GM21786 (cell line): ENCODE results near the gene RAPSN.
A peak's percentile ranks its signal among the peaks of the same experiment; 100 is the strongest.

Experiments used
- ATAC-seq: cut with Tn5 transposase; IDR thresholded peaks from one replicate; pipeline ENCODE4 v1.9.1; 2021; ENCODE audit not compliant: unreplicated experiment

The RAPSN gene

DNA sequence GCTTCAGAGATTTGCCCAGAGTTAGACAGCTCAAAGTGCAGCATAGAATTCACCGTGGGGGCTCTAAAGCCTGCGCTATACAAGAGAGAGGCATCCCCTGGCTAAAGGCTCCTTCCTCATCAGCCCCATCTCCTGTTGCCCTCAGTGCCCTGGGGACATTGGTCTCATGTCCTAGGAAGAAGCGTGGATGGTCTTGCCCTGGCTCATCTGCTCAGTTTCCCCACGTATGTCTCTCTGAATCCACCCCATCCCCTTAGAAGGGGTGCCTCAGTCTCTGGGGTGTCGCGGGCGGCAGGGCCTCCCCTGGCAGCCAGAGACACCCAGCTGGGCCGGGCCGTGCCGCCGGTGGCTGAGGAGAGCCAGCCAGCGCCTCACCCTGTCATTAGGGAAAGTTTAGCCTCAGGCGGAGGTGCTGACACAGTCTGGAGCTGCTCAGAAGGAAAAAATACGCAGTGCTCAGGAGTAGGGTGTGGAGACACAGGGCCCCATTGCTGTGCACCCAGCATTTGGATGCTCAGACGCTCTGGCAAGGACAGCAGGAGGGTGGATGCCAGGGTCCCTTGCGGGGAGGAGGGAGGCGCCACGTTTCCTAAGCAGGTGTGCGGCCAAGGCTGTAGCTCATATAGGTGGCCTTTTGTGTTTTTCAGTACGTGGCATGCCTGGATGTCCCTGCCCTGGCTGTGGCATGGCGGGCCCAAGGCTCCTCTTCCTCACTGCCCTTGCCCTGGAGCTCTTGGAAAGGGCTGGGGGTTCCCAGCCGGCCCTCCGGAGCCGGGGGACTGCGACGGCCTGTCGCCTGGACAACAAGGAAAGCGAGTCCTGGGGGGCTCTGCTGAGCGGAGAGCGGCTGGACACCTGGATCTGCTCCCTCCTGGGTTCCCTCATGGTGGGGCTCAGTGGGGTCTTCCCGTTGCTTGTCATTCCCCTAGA, 39.2 kb downstream of the RAPSN start:
- ATAC-seq = no peak

DNA sequence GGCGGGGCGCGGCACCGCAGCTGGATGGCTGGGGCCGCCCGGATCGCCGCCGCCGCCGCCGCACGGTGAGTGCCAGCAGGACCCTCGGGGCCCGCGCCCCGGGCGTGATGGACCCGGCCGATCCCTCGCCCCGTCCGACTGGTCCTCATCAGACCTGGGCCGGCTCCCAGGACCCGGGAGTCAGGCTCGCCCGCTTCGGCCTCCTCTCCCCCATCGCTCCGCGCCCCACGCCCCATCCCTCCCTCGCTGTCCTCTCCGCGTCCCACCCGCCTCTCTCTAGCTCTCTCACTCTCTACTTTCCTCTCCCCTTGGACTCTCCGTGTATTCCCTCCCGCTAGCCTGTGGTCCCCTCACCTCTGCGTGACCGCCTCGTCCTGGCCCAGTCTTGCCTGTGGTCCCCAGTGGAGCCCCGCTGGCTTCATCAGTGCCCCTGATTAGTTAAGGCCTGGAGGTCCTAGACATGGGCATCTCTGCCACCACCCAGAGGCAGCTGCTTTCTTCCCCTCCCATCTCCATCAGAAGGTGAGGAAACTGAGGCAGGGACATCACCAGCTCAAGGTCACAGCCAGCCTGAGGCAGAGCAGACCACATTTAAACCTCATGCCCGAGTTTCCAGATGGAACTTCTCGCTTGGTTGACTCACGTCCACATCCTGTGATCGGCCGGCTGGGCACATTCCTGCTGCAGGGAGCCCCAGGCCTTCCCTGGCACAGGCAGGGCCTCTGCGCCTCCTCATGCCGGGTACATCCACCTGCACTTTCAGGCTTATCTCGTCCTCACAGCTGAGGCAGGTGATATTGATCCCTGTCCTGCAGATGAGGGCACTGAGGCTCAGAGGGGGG, 40.1 kb downstream of the RAPSN start:
- ATAC-seq = no peak

- peak; percentile 81 for ATAC-seq
Measured at GRCh38 chr11:47407746-47408590, 41.0 kb downstream of the RAPSN start, which contains the start of gene SLC39A13. Gene SLC39A13, plus strand, starts transcription at chr11:47408590. Its CDS starts 1,505 bp downstream, at chr11:47410095.

DNA sequence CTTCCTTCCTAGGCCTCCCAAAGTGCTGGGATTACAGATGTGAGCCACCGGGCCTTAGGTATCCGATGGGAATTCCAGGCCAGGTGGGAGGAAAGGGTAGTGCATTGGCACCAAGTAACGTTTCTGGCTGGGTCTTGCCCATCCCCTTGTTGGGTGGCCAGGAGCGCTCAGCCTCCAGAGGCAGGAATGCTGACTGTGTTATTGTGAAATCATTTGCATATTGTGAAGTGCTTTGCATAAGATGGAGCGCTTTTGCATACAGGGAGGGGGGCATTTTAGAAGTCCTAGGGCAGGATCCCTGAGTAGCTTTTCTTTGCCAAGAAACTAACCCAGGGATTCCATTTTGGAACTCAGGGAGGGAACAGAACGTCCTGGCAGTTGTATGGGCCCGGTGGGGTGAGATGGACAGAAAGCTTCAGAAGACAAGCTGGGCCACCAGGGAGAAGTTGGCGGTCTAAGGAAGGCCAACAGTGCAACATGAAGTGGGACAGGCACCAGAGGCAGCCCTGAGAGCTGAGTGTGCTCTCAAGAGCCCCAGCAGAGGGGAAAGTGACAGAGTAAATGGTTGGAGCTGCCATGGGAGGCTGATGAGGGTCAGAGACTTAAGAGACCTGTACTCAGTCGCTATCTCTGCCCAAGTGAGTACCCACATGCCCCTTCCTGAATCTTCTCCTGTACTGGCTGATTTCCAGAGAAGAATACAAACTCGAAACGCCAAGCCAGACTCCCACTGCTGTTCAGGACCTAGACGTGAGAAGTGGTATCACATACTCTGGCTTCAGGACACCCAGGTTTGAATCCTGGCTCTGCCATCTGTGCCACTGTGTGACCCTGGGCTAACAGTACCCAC, 41.8 kb downstream of the RAPSN start:
- no peak for ATAC-seq

DNA sequence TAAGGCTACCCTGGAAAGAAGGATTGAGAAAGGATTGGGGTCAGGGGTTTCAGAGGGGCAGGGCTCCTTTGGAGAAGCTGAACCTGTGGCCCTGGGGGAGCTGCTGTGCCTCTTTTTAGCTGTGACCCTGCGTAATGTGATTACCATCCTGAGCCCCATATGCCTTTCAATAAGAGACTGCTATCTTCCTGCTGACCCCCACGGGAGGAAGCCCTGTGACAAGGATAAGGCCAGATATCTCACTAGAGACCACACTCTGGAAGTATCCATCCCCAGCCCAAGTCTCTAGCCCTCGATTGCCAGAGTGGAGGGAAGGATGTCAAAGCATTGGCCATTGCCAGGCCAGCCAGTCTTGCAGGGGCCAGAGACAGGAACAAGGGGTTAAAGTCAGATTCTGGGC, 45.4 kb downstream of the RAPSN start:
- no peak for ATAC-seq

DNA sequence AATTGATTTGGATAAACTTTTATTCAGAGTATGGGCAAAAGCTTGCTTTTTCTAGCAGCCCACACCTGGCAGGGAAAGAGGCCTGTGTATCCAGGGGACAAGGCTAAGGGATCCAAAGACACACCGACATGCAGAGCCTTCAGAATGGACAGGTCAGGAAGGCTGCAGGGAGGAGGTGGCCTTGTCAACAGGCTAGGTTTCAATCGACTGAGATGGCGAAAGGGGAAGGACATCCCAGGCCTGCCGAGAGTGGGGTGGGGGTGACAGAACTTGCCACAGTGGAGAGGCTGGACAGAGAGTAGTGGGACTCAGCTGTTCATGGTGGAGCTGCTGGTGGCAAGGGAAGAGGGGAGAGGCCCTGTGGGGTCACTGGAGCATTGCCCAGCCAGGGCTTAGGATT, 45.8 kb downstream of the RAPSN start:
- no peak for ATAC-seq

DNA sequence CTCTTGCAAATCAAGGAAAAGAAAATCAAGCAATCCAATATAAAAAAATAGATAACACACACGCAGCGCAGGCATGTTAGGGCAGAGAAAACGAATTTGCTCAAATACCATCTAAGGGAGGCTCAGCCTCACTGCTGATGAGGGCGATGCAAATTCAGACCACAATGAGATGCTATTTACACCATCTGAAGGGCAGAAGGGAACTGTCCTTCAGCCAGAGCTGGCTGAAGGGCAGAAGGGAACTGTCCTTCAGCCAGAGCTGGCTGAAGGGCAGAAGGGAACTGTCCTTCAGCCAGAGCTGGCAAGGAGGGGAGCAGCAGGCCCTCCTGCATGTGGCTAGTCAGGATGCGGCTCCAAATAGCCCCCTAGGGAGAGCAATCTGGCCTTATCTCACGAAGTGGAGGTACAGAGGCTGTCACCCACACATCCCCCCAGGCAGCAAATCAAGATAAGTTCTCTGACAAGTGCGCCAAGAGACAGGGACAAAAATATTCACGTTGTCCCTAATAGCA, 48.1 kb downstream of the RAPSN start:
- peak; percentile 89 for ATAC-seq

GRCh38 chr11:47399860-47400767, 48.8 kb downstream of the RAPSN start:
- ATAC-seq = peak; percentile 47

GRCh38 chr11:47398551-47398950, 50.4 kb downstream of the RAPSN start:
- no peak for ATAC-seq

GRCh38 chr11:47398011-47398410, 50.9 kb downstream of the RAPSN start:
- ATAC-seq = no peak

GRCh38 chr11:47396049-47396320, 53.0 kb downstream of the RAPSN start:
- ATAC-seq = no peak

GRCh38 chr11:47395223-47396048, 53.5 kb downstream of the RAPSN start:
- no peak for ATAC-seq

DNA sequence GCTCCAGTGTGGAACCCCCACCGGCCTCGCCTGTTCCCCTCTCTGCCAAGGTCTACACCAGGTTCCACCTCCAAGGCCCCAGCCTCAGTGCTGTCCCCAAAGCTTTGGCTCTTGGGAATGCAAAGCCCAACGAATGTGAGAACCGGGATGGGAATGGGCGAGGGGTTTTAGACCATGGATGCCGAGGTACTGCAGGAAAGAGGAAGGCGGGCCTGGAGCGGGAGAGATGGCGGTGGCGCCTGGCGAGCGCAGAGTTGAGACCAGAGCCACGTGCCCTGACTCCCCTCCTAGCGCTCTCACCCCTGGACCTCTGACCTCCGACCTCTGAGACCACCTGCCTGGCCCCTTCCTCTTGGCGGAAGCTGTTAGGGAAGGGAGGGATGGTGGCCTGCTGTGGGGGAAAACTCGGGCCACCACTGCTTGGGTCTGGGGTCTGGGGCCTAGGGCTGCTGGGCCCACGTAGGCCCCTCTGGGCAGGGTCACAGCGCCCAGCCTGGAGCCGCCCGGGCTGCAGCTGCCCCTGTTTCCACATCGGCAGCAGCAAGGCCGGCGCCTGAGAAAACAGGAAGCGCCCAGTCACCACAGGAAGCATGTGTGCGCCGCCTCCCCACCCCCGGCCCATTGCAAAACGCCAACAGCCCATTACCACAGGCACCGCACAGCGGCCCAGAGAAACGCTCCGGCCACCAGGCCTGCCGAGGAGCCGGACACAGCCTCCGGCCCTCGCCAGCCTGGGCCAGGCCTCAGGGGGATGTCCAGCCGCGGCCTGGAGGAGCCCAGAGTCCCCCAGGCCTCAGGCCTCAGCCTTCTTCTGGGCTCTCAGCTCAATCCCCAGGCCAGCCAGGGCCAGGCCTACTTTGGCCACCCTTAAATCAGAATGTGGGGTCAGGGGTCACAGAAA, 54.4 kb downstream of the RAPSN start:
- peak; percentile 57 for ATAC-seq

DNA sequence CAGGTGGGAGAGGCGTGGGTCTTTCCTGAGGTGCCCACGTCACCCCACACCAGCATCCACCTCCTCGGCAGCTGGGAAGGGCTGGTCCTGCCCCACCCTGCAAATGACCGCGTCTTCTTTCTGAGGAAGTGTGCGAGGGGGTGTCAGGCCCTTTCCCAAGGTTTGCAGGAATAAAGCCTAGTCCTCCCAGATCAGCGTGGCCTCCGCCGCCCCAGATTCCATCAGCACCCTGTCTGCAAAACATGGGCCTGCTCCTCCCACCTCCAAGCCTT, 55.0 kb downstream of the RAPSN start:
- ATAC-seq = no peak

GRCh38 chr11:47393163-47394049, 55.5 kb downstream of the RAPSN start:
- no peak for ATAC-seq

- ATAC-seq = no peak
Measured at GRCh38 chr11:47392546-47393162, 56.3 kb downstream of the RAPSN start.
